ENCODE results near the gene PCSK9.

The PCSK9 gene

GRCh38 chr1:55048453-55049270 lies 9.3 kb downstream of the PCSK9 start:
- ChIA-PET CTCF (interaction anchor here (0.9 kb wide), 1 partner anchor 16 kb away, joined by 3 read pairs; no protein-coding TSS in a partner anchor), POLR2A (ENCODE audit: low non-redundant PET) (no interaction called here)
- H3K27ac ChIP-seq = peak overlapping the region; percentile 47
- TF ChIP-seq, protein P1, sequence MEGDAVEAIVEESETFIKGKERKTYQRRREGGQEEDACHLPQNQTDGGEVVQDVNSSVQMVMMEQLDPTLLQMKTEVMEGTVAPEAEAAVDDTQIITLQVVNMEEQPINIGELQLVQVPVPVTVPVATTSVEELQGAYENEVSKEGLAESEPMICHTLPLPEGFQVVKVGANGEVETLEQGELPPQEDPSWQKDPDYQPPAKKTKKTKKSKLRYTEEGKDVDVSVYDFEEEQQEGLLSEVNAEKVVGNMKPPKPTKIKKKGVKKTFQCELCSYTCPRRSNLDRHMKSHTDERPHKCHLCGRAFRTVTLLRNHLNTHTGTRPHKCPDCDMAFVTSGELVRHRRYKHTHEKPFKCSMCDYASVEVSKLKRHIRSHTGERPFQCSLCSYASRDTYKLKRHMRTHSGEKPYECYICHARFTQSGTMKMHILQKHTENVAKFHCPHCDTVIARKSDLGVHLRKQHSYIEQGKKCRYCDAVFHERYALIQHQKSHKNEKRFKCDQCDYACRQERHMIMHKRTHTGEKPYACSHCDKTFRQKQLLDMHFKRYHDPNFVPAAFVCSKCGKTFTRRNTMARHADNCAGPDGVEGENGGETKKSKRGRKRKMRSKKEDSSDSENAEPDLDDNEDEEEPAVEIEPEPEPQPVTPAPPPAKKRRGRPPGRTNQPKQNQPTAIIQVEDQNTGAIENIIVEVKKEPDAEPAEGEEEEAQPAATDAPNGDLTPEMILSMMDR (conservative IDR thresholded peaks at IDR 0.05; ENCODE audit: low read depth) = no peak
- no peak for DNase-seq (ENCODE audit: low spot score)

DNA sequence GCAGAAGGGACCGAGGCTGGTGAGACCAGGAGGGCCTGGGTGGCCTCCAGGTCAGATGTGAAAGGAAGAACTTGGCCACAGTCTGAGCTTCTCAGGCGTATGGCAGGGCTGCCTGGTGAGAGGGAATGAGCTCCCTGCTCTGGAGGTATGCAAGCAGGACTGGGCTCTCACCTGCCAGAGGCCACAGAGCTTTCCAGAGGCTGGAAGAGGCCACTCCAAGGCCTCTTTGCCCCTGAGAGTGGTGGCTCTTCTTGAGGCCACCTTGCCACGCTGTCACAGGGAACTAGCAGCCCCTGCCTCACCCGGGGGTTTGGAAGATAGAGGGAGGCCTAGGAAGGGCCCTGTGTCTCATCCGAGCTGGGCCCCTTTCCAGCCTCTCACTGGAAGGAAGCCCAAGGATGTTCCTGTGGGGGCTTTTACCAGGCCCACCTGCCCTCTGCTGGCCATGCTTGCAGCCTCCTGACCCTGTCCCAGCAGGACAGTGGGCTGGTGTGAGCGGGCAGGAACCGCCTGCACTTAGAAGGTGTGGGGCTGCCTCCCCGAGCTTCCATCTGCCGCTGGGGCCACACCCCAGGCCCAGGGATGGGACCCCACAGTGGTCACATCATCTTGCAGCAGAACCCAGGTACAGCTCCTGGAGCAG lies 10.0 kb downstream of the PCSK9 start:
- TF ChIP-seq, protein P1 (conservative IDR thresholded peaks at IDR 0.05; ENCODE audit: low read depth) = no peak
- H3K27ac ChIP-seq = peak overlapping the region; percentile 43
- POLR2A ChIA-PET (ENCODE audit: low non-redundant PET) = no interaction called here
- DNase-seq (ENCODE audit: low spot score) = no peak
- CTCF ChIA-PET = interaction anchor here (0.9 kb wide), 1 partner anchor 15 kb away, joined by 3 read pairs; no protein-coding TSS in a partner anchor

- H3K27ac ChIP-seq = peak overlapping the region; percentile 43
- TF ChIP-seq, protein P1 (conservative IDR thresholded peaks at IDR 0.05; ENCODE audit: low read depth) = no peak
- DNase-seq (ENCODE audit: low spot score) = no peak
- ChIA-PET POLR2A (ENCODE audit: low non-redundant PET) (no interaction called here), CTCF (interaction anchor here (0.9 kb wide), 1 partner anchor 15 kb away, joined by 3 read pairs; no protein-coding TSS in a partner anchor)
Observed at GRCh38 chr1:55049914-55050278, 10.5 kb downstream of the PCSK9 start.

DNA sequence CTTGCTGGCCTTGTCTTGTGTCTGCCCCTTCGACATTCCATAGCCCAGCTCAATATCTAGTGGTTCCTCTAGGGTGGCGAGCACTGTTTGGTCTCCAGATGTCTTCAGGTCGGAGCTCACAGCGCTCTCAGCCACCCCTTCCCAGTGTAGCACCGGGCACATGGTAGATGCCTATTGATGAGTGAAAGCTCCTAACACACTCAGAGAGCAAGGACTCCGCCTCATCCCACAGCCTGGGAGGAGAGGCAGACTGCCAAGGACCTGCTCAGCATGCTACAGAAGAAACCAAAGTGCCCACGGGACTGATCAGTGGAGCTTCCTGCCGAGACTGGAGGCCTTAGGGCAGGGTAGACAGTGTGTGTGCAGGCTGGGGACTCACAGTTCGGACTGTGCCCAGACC lies 10.9 kb downstream of the PCSK9 start:
- ChIA-PET CTCF (no interaction called here), POLR2A (ENCODE audit: low non-redundant PET) (no interaction called here)
- H3K27ac ChIP-seq = peak overlapping the region; percentile 43
- TF ChIP-seq, protein P1 (conservative IDR thresholded peaks at IDR 0.05; ENCODE audit: low read depth) = no peak
- no peak for DNase-seq (ENCODE audit: low spot score)

DNA sequence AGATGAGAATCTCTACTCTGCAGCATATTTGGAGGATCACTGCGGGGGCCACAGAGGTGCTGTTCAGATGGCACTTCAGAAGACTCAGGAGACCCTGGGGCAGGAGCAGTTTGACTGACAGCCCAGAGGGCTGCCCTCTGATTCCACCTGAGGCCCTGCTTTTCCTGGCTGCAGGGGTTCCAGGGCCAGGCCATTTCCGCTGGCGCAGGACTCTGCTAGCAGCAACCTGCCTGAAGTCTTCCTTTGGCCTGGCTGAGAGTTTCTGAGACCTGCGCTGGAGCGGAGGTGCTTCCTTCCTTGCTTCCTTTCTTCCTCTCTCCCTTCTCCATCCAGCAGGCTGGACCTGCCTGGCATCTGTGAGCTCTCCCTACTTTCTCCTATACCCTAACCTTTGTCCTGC lies 11.8 kb downstream of the PCSK9 start:
- TF ChIP-seq, protein P1 (conservative IDR thresholded peaks at IDR 0.05; ENCODE audit: low read depth) = no peak
- no peak for DNase-seq (ENCODE audit: low spot score)

GRCh38 chr1:55051621-55052020 lies 12.3 kb downstream of the PCSK9 start:
- peak overlapping the region; percentile 43 for H3K27ac ChIP-seq
- TF ChIP-seq, protein P1 (conservative IDR thresholded peaks at IDR 0.05; ENCODE audit: low read depth) = no peak
- ChIA-PET CTCF (no interaction called here), POLR2A (ENCODE audit: low non-redundant PET) (no interaction called here)
- no peak for DNase-seq (ENCODE audit: low spot score)

More for the DNA sequence above, 11.8 kb downstream of the PCSK9 start:
- ChIA-PET CTCF (no interaction called here), POLR2A (ENCODE audit: low non-redundant PET) (no interaction called here)
- H3K27ac ChIP-seq = peak overlapping the region; percentile 43
